Dermis blood vessel endothelial cell (primary cell): ENCODE results near the gene KRT24. TPM values are rescaled to one million over a fixed set of nuclear protein-coding genes. Genes with fewer than 3 reads are reported as not detected.

Experiments used
- DNase-seq: peaks from one replicate; pipeline ENCODE4 v3.0.0; 2010
- total RNA-seq: library from RNA; depleted of rRNA; stranded (reverse); fragments of >200 nt; gene quantifications from 2 replicates; pipeline ENCODE4 v1.2.3, GENCODE V29; 2014

Gene KRT24
- total RNA-seq, 1 donor from 2014 or later, result not detected

- no peak for DNase-seq
Observed at GRCh38 chr17:40687106-40687505, 16.4 kb downstream of the KRT24 start.

- no peak for DNase-seq
Observed at GRCh38 chr17:40686192-40686591, 17.4 kb downstream of the KRT24 start.

DNA sequence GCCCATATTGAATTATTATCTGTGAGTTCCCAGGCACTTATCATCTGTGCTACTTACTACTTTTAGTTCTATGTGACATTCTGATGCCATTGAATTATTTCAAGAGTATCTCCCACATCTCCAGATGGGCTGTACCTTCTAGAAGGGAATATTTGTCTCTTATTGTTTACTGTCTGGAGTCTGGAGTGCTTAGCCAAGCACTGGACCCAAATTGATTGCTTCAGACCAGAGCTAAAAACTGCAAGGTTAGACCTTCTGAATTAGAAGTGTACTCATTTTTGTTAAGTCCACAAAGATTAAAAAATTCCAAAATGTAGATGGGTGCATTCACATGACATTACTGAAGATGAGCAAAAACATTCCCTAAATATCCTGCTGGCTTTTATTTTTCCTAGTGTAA, 22.6 kb downstream of the KRT24 start:
- DNase-seq, result no peak

- DNase-seq, result no peak
Observed at GRCh38 chr17:40679523-40679907, 24.0 kb downstream of the KRT24 start.

GRCh38 chr17:40678902-40679522, 24.5 kb downstream of the KRT24 start:
- no peak for DNase-seq

DNA sequence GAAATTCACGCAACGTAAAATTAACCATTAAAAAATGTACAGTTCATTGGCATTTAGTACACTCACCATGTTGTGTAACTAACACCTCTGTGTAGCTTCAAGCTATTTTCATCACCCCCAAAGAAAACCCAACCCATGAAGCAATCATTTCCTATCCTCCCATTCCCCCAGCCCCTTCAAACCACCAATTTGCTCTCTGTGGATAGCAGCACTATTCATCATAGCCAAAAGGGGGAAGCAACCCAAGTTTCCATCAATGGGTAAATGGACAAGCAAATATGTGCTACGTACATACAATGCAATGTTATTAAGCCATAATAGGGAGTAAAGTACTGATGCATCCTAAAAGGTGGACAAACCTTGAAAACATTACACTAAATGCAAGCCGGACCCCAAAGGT, 27.6 kb downstream of the KRT24 start:
- no peak for DNase-seq

GRCh38 chr17:40672654-40673053, 30.9 kb downstream of the KRT24 start:
- DNase-seq, result no peak

- DNase-seq, result no peak
Observed at GRCh38 chr17:40671282-40671681, 32.3 kb downstream of the KRT24 start.

DNA sequence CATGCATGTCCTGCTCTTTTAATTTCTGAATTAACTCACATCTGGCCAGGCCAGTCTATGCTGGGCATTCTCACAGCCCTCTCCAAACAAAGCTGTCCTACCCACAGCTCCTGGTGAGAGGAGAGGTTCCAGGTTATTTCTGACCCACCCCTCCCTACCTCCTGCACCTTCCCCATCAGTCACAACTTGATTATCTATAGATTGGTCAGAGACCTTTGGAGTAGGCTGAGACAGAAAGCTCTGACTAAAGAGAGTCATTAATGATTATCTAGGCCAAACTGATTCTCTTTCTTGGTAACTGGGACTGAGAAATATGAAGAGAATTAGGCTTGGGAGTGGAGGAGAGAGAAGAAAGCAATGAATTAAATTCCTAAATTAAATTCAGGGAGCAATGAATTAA, 37.2 kb downstream of the KRT24 start:
- DNase-seq, result no peak

DNA sequence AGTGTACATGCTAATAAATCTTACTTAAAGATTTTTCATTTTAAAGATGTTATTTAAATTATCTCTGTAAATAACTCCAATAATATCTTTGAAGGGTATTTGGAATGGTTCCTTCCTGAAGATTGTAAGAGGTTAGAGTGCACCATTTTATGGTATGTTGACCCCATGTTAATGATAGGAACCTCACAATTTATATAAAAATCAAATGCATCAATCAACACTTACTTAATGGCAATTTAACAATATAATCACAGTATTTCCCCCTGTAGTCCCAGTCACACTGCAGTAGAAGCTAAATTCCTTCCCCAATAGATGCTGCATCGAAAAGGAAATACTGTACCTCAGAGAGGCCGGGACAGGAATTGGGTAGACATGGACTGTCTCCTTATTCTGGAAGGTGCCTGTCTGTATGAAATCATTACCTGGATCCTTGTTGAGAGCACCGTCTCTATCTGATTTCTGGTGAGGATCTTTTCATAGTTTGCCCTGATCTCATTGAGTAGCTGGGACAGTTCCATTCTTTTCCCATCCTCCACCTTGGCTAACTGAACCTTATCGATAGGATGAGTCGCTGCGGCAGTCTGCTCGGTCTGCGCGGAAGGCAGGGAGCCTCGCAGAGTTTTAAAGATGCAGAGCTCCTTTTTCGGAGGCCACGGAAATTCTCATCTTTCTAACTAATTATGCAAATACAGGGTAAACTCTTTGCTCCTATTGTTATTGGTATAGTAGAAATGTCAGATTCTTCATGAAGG, 38.8 kb downstream of the KRT24 start, which contains the start of gene KRT222:
KRT222 (minus strand) TSS at position 596 of the 752 bp plus-strand sequence; CDS start at position 518, 78 bp downstream.
- no peak for DNase-seq

DNA sequence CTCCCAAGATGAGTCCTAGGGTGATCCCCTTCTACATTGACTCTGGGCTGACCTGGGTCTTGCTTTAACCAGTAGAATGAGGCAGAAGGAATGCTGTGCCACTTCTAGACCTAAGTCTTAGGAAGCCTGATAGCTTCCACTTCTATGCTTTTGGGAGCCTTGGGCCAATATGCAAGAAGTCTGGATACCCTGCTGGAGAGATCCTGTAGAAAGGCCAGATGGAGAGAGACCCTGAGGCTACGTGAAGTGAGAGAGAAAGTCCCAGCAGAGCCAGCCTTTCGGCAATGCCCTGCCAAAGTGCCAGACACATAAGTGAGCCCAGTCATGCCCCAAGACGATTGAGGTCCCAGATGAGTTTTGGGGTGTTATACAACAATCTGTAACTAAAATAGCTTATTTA, 40.3 kb downstream of the KRT24 start:
- DNase-seq, result no peak

DNA sequence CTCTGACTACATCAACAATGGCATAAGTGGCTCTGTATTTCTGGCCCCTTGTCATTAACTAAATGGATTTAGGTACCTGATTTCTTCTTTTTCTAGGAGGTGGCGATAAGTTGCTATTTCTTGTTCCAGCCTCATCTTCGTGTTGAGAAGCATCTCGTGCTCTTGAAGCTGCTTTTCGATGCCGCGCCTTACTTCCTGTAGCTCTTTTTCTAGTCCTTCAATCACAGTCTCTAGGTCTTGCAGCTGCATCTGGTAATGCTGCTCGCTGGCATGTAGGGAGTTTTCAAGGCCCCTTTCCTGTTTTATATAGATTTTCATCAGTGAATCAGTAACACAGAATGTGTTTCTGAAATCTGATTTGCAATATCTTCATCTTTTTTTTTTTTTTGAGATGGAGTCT, 43.6 kb downstream of the KRT24 start:
- DNase-seq, result no peak

DNA sequence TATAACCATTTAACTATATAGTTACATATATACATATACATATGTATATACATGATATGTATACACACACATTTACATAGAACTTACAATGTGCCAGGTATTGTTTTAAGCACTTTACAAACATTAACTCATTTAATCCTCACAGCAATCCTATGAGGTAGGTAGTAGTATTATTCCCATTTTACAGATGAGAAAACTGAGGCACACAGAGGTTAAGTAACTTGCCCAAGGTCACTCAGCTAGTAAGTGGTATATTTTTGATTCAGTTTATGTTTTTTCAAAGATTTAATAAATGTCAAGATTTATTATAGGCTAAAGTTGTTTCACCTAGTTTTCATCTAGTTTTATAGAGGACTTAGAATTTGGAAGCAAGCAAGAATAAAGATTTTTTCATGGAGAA, 45.2 kb downstream of the KRT24 start:
- no peak for DNase-seq

- DNase-seq, result no peak
Observed at GRCh38 chr17:40651939-40652338, 51.6 kb downstream of the KRT24 start.

GRCh38 chr17:40648384-40648968, 55.1 kb downstream of the KRT24 start:
- peak; percentile 46 for DNase-seq

Other genes with a start within 250 kb of the KRT24 start
- not detected in 2 replicates for gene TNS4, start 202.1 kb downstream of the KRT24 start, total RNA-seq
- gene CCR7, start 138.3 kb downstream of the KRT24 start, total RNA-seq, result under 0.01 and 0.33 TPM in 2 replicates
- gene SMARCE1, start 55.9 kb downstream of the KRT24 start, total RNA-seq, result 91.9 and 102 TPM in 2 replicates
- gene KRT222, start 38.6 kb downstream of the KRT24 start, total RNA-seq, result 0.34 and 0.79 TPM in 2 replicates
- not detected in 2 replicates for gene KRT25, start 51.6 kb upstream of the KRT24 start, total RNA-seq
- not detected in 2 replicates for gene KRT26, start 68.4 kb upstream of the KRT24 start, total RNA-seq
- not detected in 2 replicates for gene KRT27, start 78.8 kb upstream of the KRT24 start, total RNA-seq
- not detected in 2 replicates for gene KRT28, start 96.2 kb upstream of the KRT24 start, total RNA-seq
- 4.9 and 5.3 TPM in 2 replicates for gene KRT10, start 118.9 kb upstream of the KRT24 start, total RNA-seq
- not detected in 2 replicates for gene KRT12, start 163.5 kb upstream of the KRT24 start, total RNA-seq
- not detected in 2 replicates for gene KRT20, start 181.5 kb upstream of the KRT24 start, total RNA-seq
- gene KRT23, start 233.9 kb upstream of the KRT24 start, total RNA-seq, result 0.47 and 1.9 TPM in 2 replicates